ENCODE measurements around the gene DPEP1.

- TF ChIP-seq EZH2 (IDR thresholded peaks at IDR 0.05; ENCODE audit: borderline replicate concordance, insufficient read depth, low read depth, low read length, poor library complexity, severe bottlenecking) (no peak), CTCF (IDR thresholded peaks at IDR 0.05) (no peak)
Measured at GRCh38 chr16:89613954-89614459, 565 bp downstream of the DPEP1 start.
